GM12878 (cell line): ENCODE data around the gene CMSS1. TPM values are rescaled to one million over a fixed set of nuclear protein-coding genes. Genes with fewer than 3 reads are reported as not detected.

Experiments used
- ATAC-seq: fragments of 200-7000 bp; cut with Tn5 transposase; 3 replicates; pipeline ENCODE4 v1.9.1; 2020; ENCODE audit warnings: mild to moderate bottlenecking, moderate library complexity
- BruUV-seq: library from RNA; stranded (reverse); fragments of 400-500 nt; replicated peaks from 2 replicates; lab custom pipeline; 2021; lab: Mats Ljungman, UMichigan
- CTCF ChIA-PET: fragments of 300-600 bp; sonication (Branson Sonifier 250); formaldehyde crosslinking; extraction: SDS; loops from one replicate; lab custom pipeline; 2021; ENCODE audit warnings: inconsistent platforms; lab: Yijun Ruan, JAX
- POLR2A ChIA-PET: fragments of 350-600 bp; formaldehyde crosslinking; extraction: SDS; loops from one replicate; lab custom pipeline; 2021; ENCODE audit warnings: inconsistent platforms; lab: Charles Lee
- RAD21 ChIA-PET: fragments of 300-600 bp; sonication (Branson Sonifier 250); formaldehyde crosslinking; loops from one replicate; lab custom pipeline; 2023; ENCODE audit warnings: antibody characterized with exemption; ENCODE audit not compliant: unreplicated experiment; lab: Charles Lee
- SMC1A ChIA-PET: fragments of 300-600 bp; sonication (Branson Sonifier 250); formaldehyde crosslinking; loops from one replicate; lab custom pipeline; 2023; ENCODE audit not compliant: unreplicated experiment, uncharacterized antibody; lab: Charles Lee
- DNase-seq: peaks from one replicate; pipeline ENCODE4 v3.0.0-alpha.2; 2011; ENCODE audit warnings: low read depth, low spot score
- FAIRE-seq: peaks from 3 replicates; lab custom pipeline; 2011; peaks lifted over from hg19 to GRCh38; lab: Jason Lieb, UNC
- H2AFZ ChIP-seq: 2 replicates; pipeline ENCODE4 v1.6.0; 2011; ENCODE audit warnings: low read depth, low read length, control low read depth; ENCODE audit not compliant: control insufficient read depth
- H3K27ac ChIP-seq: 2 replicates; pipeline ENCODE4 v1.5.1; 2011; ENCODE audit warnings: control low read depth; ENCODE audit not compliant: control insufficient read depth, insufficient read depth
- H3K27me3 ChIP-seq, 2 experiments: replicated peaks in 1 of 2; 2 replicates each; pipeline versions ENCODE4 v1.6.0 to v1.6.1; 2011; ENCODE audit warnings: low read length in 1 of 2; ENCODE audit not compliant: control insufficient read depth in 2 of 2, insufficient read depth in 2 of 2
- H3K36me3 ChIP-seq, 2 experiments: 2 replicates each; pipeline ENCODE4 v1.5.1; 2011; ENCODE audit warnings: low read length in 1 of 2; ENCODE audit not compliant: control insufficient read depth in 2 of 2, insufficient read depth in 2 of 2
- H3K4me1 ChIP-seq: 2 replicates; pipeline ENCODE4 v1.6.1; 2011; ENCODE audit warnings: mild to moderate bottlenecking, low read length, moderate library complexity, mixed read lengths; ENCODE audit not compliant: control insufficient read depth, insufficient read depth
- H3K4me2 ChIP-seq: 2 replicates; pipeline ENCODE4 v1.6.0; 2011; ENCODE audit warnings: control low read depth; ENCODE audit not compliant: control insufficient read depth, insufficient read depth
- H3K4me3 ChIP-seq: fragments of 200-600 bp; sonication (generic); 2 replicates; pipeline ENCODE4 v1.5.1; 2016
- H3K79me2 ChIP-seq: 2 replicates; pipeline ENCODE4 v1.6.0; 2011; ENCODE audit warnings: low read length; ENCODE audit not compliant: control insufficient read depth, insufficient read depth
- H3K9ac ChIP-seq: 2 replicates; pipeline ENCODE4 v1.8.0; 2011; ENCODE audit warnings: low read length, control low read depth, mixed read lengths; ENCODE audit not compliant: control insufficient read depth, insufficient read depth
- H3K9me3 ChIP-seq: replicated peaks from 3 replicates; pipeline ENCODE4 v1.5.1; 2011; ENCODE audit warnings: mild to moderate bottlenecking, low read length; ENCODE audit not compliant: control insufficient read depth, insufficient read depth
- H4K20me1 ChIP-seq: 2 replicates; pipeline ENCODE4 v1.6.0; 2011; ENCODE audit not compliant: control insufficient read depth, insufficient read depth
- GATAD2B ChIP-seq: fragments of 450-650 bp; conservative IDR thresholded peaks from 2 replicates; pipeline ENCODE4 v1.6.1; 2017; ENCODE audit warnings: low read depth, mild to moderate bottlenecking, moderate library complexity
- TCF12 ChIP-seq: IDR thresholded peaks from 2 replicates; pipeline ENCODE4 v1.6.1; 2011; ENCODE audit warnings: low read depth, mild to moderate bottlenecking, low read length
- WGBS: methylation state at CpG from one replicate; pipeline ENCODE4 v1.1.6; 2016; ENCODE audit warnings: low lambda C conversion rate; ENCODE audit not compliant: insufficient replicate concordance, insufficient coverage; ENCODE audit errors: missing lambda C conversion rate; 5-methylcytosine and 5-hydroxymethylcytosine counted together
- in situ Hi-C: fragments of 300-500 bp; cut with MboI; formaldehyde crosslinking; loops from 9 replicates; pipeline ENCODE4 v1.14.3; 2018; ENCODE audit warnings: mixed read lengths
- intact Hi-C: fragments of 100-400 bp; cut with micrococcal nuclease; formaldehyde crosslinking; loops from one replicate; pipeline ENCODE4 v1.14.2; 2022; ENCODE audit not compliant: unreplicated experiment
- polyA plus RNA-seq, 11 experiments: library from polyadenylated mRNA; depleted of rRNA in 4 of 11; unstranded in 6 of 11; stranded (reverse) in 5 of 11; fragments of >200 nt; fragmentation: Nextera tagmentation in 4 of 11; fragmentation: Illumina TruSeq in 1 of 11; extraction: Ambion mirVana in 4 of 11; extraction: Trizol in 1 of 11; gene quantifications; 1 replicate in 1 of 11; 2 replicates in 10 of 11; pipeline versions ENCODE4 v1.2.1 to v1.2.3, GENCODE V29; 2011 to 2016; ENCODE audit warnings: inconsistent platforms in 2 of 11, missing spikeins in 2 of 11, low read depth in 1 of 11
- total RNA-seq, 4 experiments: library from RNA; depleted of rRNA in 3 of 4; stranded (reverse); fragments of >200 nt in 3 of 4; fragmentation: Illumina TruSeq in 1 of 4; extraction: Trizol in 1 of 4; gene quantifications; 2 replicates each; pipeline versions ENCODE4 v1.2.1 to v1.2.3, GENCODE V29; 2013 to 2021

CMSS1 gene
- total and polyA plus RNA-seq, 10 of the 15 experiments (the other 5 are each of a cell fraction or from before 2014, with no cell fraction given), result 31.0 to 118 (median 70.1) TPM

GRCh38 chr3:99921986-99922385 is 104.3 kb downstream of the CMSS1 start:
- in situ Hi-C loops, result no loop called here
- RAD21 ChIA-PET, result no interaction called here
- no peak overlapping the region for H3K4me2 ChIP-seq
- no peak overlapping the region for H3K27ac ChIP-seq
- no peaks in the 10 kb centered on the region for H3K36me3 ChIP-seq
- H3K9ac ChIP-seq, result no peak overlapping the region
- no peaks in the 10 kb centered on the region for H3K9me3 ChIP-seq
- ATAC-seq, result no peak
- no peak for TF ChIP-seq TCF12
- TF ChIP-seq, all 136 proteins: peak for 0
- FAIRE-seq (no peak), DNase-seq (no peak)
- H2AFZ ChIP-seq, result no peak overlapping the region
- H3K4me3 ChIP-seq, result no peak overlapping the region
- H3K4me1 ChIP-seq, result peaks cover 4% of the 10 kb centered on the region
- BruUV-seq, result no TSS peak
- WGBS, result 100% methylated on average over 1 of the region's 1 CpG
- SMC1A ChIA-PET, result interaction anchor here (0.6 kb wide), 1 partner anchor 13 kb away, joined by 3 read pairs; no protein-coding TSS in a partner anchor
- POLR2A ChIA-PET, result no interaction called here
- no peaks in the 10 kb centered on the region for H4K20me1 ChIP-seq
- H3K27me3 ChIP-seq, result no peaks in the 10 kb centered on the region
- intact Hi-C loops, result no loop called here
- H3K79me2 ChIP-seq, result no peaks in the 10 kb centered on the region
- CTCF ChIA-PET, result no interaction called here

DNA sequence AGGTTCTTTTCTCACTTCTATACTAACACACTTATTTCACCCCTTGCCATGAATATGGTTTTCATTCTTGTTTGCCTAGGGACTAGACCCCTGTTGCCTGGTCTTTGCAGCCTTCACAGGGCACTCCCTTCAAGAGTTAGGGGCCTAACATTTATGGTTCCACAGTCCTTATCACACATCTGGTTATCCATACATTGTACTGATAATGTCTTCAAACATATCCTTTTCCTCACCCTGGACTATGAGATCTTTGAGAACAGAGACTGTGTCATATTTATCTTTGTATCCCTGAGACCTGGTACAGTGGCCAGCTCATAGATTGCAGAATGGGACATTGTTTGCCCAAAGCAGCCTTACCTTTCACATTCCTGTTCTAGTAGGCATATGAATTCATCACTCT is 106.2 kb downstream of the CMSS1 start:
- no peak for FAIRE-seq
- in situ Hi-C loops (no loop called here), intact Hi-C loops (no loop called here)
- ChIA-PET POLR2A (no interaction called here), SMC1A (interaction anchor here (1.5 kb wide), 1 partner anchor 16 kb away, joined by 7 read pairs; no protein-coding TSS in a partner anchor), CTCF (no interaction called here), RAD21 (interaction anchor here (1.1 kb wide), 1 partner anchor 77 kb away, joined by 3 read pairs; no protein-coding TSS in a partner anchor)
- Histone ChIP-seq H3K27ac (no peak overlapping the region), H4K20me1 (no peaks in the 10 kb centered on the region), H3K4me1 (peaks cover 4% of the 10 kb centered on the region), H3K79me2 (no peaks in the 10 kb centered on the region), H3K27me3 (no peaks in the 10 kb centered on the region), H3K9me3 (no peaks in the 10 kb centered on the region), H3K9ac (no peak overlapping the region), H2AFZ (no peak overlapping the region), H3K36me3 (no peaks in the 10 kb centered on the region), H3K4me3 (no peak overlapping the region), H3K4me2 (no peak overlapping the region)
- no TSS peak for BruUV-seq
- no peak for TF ChIP-seq GATAD2B
- no peak for ATAC-seq
- DNase-seq, result no peak
